ENCODE data around the gene TREX2.

GRCh38 chrX:153469811-153470410, 24.1 kb upstream of the TREX2 start:
- TF ChIP-seq POLR2A (IDR thresholded peaks at IDR 0.05; ENCODE audit: extremely low read depth, insufficient read length), result no peak
- TF ChIP-seq CTCF (IDR thresholded peaks at IDR 0.05; ENCODE audit: low read depth, low read length), result no peak
- TF ChIP-seq MYC (IDR thresholded peaks at IDR 0.05; ENCODE audit: low read depth, low read length), result peak; percentile 32; the same call in 1 of the 2 replicates
